AG04450 (cell line): ENCODE measurements around the gene LRRC72. TPM values are rescaled to one million over a fixed set of nuclear protein-coding genes. Genes with fewer than 3 reads are reported as not detected.
"Not testable (repeated sequence)": the region's sequence is repeated elsewhere in the genome, so short reads cannot be mapped to it uniquely, and the experiment has no call there.

ENCODE experiments used
- CTCF ChIA-PET: fragments of 300-600, 350-600 bp; formaldehyde crosslinking; extraction: SDS; loops from one replicate; lab custom pipeline; 2022; ENCODE audit warnings: antibody characterized with exemption, inconsistent platforms; lab: Charles Lee
- POLR2A ChIA-PET: fragments of 350-600 bp; formaldehyde crosslinking; extraction: SDS; loops from one replicate; lab custom pipeline; 2021; ENCODE audit warnings: antibody characterized with exemption, inconsistent platforms; lab: Yijun Ruan, JAX
- DNase-seq: peaks from one replicate; pipeline ENCODE4 v3.0.0-alpha.2; 2011; ENCODE audit warnings: low read depth, low spot score
- H3K27ac ChIP-seq: one replicate; pipeline ENCODE4 v1.5.1; 2012; ENCODE audit warnings: low read depth, low read length, control low read depth
- H3K27me3 ChIP-seq: one replicate; pipeline ENCODE4 v1.6.0; 2012; ENCODE audit warnings: low read length; ENCODE audit not compliant: control insufficient read depth, insufficient read depth
- H3K4me3 ChIP-seq: 2 replicates; pipeline ENCODE4 v1.5.1; 2011; ENCODE audit warnings: mild to moderate bottlenecking, low read depth, low read length, control low read depth
- H3K9me3 ChIP-seq: 2 replicates; pipeline ENCODE4 v1.5.1; 2012; ENCODE audit warnings: low read length; ENCODE audit not compliant: control insufficient read depth, insufficient read depth
- polyA plus RNA-seq: library from polyadenylated mRNA; depleted of rRNA; stranded (reverse); fragments of >200 nt; gene quantifications from 2 replicates; pipeline ENCODE4 v1.2.3, GENCODE V29; 2011
- TF ChIP-seq, protein P1 (sequence below): IDR thresholded peaks from 2 replicates; pipeline ENCODE4 v1.5.1; 2011; ENCODE audit warnings: low read depth, low read length, control low read depth, inconsistent platforms

The LRRC72 gene
- polyA plus RNA-seq, 1 experiment = not detected

DNA sequence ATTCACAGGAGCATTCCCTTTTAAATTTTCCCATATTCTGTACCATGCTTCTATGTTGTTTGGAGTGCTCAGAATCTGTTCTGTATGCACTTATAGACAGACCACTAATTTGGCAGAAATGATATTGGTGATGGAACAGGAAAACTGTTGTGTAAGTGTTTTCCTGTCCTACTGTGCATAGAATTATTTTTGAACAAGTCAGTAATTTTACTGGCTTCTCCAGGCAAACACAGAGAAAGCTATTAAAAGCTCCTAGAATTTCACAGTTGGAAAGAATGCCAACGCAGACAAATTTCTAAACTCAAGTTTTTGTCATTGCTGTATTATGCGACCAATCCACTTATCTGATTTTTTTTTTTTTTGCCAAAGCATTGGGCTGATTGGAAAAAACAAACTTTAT lies 63.3 kb downstream of the LRRC72 start:
- Histone ChIP-seq H3K4me3 (no peak overlapping the region), H3K9me3 (peaks cover 7% of the 10 kb centered on the region), H3K27ac (no peak overlapping the region), H3K27me3 (no peaks in the 10 kb centered on the region)
- CTCF ChIA-PET = no interaction called here
- POLR2A ChIA-PET = no interaction called here
- no peak for DNase-seq
- TF ChIP-seq, protein P1, sequence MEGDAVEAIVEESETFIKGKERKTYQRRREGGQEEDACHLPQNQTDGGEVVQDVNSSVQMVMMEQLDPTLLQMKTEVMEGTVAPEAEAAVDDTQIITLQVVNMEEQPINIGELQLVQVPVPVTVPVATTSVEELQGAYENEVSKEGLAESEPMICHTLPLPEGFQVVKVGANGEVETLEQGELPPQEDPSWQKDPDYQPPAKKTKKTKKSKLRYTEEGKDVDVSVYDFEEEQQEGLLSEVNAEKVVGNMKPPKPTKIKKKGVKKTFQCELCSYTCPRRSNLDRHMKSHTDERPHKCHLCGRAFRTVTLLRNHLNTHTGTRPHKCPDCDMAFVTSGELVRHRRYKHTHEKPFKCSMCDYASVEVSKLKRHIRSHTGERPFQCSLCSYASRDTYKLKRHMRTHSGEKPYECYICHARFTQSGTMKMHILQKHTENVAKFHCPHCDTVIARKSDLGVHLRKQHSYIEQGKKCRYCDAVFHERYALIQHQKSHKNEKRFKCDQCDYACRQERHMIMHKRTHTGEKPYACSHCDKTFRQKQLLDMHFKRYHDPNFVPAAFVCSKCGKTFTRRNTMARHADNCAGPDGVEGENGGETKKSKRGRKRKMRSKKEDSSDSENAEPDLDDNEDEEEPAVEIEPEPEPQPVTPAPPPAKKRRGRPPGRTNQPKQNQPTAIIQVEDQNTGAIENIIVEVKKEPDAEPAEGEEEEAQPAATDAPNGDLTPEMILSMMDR = no peak

DNA sequence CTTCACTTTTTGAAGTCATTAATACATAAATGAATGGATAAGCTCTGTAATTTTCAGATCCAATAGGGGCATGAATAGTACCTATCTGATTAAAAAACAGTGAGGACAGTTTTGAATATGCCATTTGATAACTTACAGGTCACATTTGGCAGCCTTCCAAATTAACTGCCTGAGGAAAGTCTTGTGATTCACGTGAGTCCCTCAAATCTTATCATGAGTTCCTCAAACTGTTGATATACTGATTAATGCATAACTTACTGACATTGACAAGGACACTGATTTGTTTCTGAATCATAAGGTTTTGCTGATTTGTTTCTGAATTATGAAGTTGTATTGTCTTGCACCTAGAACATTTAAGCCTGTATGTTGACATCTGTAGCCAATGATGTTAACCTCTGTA lies 63.8 kb downstream of the LRRC72 start:
- TF ChIP-seq, protein P1 = no peak
- Histone ChIP-seq H3K9me3 (peaks cover 7% of the 10 kb centered on the region), H3K4me3 (no peak overlapping the region), H3K27ac (no peak overlapping the region), H3K27me3 (no peaks in the 10 kb centered on the region)
- ChIA-PET CTCF (no interaction called here), POLR2A (interaction anchor here (0.7 kb wide), 1 partner anchor 530 kb away, joined by 5 read pairs; no protein-coding TSS in a partner anchor)
- no peak for DNase-seq

DNA sequence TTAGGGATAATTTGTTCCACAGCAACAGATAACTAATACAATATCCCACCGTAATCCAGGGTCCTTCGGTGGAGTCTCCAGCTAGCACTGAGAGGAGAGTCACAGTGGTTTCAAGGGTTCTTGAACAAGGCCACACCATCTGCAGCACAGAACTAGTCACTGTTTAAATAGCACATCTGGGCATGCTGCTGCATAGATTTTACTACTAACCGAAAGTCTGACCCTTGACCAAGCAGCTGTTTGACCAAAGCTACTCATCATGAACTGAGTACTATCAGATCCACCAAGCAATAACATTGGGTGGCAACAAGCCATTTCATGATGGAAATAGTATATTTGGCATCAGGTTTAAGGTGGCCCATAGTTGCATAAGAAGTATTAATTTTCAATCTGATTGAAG lies 65.8 kb downstream of the LRRC72 start:
- Histone ChIP-seq H3K4me3 (no peak overlapping the region), H3K27ac (no peak overlapping the region), H3K9me3 (no peaks in the 10 kb centered on the region), H3K27me3 (no peaks in the 10 kb centered on the region)
- TF ChIP-seq, protein P1 = no peak
- no peak for DNase-seq
- CTCF ChIA-PET = interaction anchor here (1.1 kb wide), 1 partner anchor 28 kb away, joined by 3 read pairs; no protein-coding TSS in a partner anchor
- POLR2A ChIA-PET = no interaction called here

- POLR2A ChIA-PET = interaction anchor here (0.7 kb wide), 1 partner anchor 100 kb away, joined by 7 read pairs; no protein-coding TSS in a partner anchor
- DNase-seq = no peak
These were observed 67.4 kb downstream of the LRRC72 start for GRCh38 chr7:16594061-16594460.

DNA sequence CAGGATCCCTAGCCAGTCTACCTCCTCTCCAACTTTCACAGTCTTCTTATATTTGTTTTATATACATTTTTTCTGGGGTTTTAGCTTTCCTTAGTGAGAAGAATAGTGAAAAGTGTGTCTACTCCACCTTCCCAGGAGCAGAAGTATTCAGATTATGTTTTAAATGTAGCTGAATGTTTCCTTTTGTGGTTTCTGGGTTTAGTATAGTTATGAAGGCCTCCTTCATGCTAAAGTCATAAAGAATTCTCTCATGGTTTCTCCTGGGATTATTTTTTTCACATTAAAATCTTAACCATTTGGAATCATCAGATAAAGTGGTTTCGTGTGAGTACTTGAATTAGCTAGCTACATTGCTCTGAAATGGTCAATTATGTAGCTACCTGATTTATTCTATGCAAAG lies 68.1 kb downstream of the LRRC72 start:
- no peak for DNase-seq
- Histone ChIP-seq H3K27me3 (no peaks in the 10 kb centered on the region), H3K4me3 (no peak overlapping the region), H3K9me3 (no peaks in the 10 kb centered on the region), H3K27ac (no peak overlapping the region)
- TF ChIP-seq, protein P1 = no peak
- ChIA-PET POLR2A (no interaction called here), CTCF (interaction anchor here (0.6 to 1.3 kb wide), 2 partner anchors 28 to 163 kb away, joined by 3 read pairs; no protein-coding TSS in a partner anchor)

More at GRCh38 chr7:16594061-16594460, 67.4 kb downstream of the LRRC72 start:
- CTCF ChIA-PET = interaction anchor here (0.6 to 1.3 kb wide), 3 partner anchors 28 to 162 kb away, joined by 3 read pairs; no protein-coding TSS in a partner anchor
- H3K27me3 ChIP-seq = no peaks in the 10 kb centered on the region
- H3K9me3 ChIP-seq = no peaks in the 10 kb centered on the region
- TF ChIP-seq, protein P1 = no peak
- no peak overlapping the region for H3K4me3 ChIP-seq
- no peak overlapping the region for H3K27ac ChIP-seq

GRCh38 chr7:16595596-16595995 lies 69.0 kb downstream of the LRRC72 start:
- H3K27me3 ChIP-seq, POLR2A ChIA-PET, H3K4me3 ChIP-seq, H3K9me3 ChIP-seq, H3K27ac ChIP-seq, CTCF ChIA-PET, DNase-seq: not testable (repeated sequence)
